NCI-H128 (cell line): ENCODE results near the gene SPDYE17.
"Not testable (repeated sequence)": the region's sequence is repeated elsewhere in the genome, so short reads cannot be mapped to it uniquely, and the experiment has no call there.

Experiments used
- DNase-seq: peaks from one replicate; lab custom pipeline; 2025; ENCODE audit not compliant: unreplicated experiment; lab: John Stamatoyannopoulos, UW

SPDYE17 gene

DNA sequence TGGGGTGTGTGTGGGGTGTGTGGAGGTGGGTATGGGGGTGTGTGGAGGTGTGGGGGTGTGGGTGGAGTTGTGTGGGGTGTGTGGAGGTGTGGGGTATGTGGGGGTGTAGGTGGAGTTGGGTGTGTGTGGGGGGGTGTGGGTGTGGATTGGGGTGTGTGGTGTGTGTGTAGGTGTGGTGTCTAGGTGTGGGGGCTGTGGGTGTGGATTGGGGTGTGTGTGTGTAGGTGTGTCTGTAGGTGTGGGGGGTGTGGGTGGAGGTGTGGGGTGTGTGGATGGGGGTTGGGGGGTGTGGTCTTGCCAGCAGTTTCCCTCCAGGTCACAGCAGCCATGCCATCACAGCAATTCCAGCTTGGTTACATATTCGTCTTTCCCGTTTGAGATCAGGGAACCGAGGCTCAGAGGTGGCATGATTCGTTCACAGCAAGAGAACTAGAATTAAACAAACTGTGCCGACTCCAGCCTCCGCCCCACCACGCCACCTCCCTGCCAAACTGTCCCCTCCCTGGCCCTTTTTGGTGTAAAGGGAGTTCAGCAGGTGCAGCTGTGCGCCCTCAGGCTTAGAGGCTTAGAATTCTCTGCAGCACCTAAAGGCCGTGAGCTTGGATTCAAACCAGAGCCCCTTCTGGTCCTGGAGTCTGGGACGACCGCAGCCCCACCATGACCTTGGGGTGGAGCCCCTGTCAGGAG lies 33.3 kb downstream of the SPDYE17 start:
- DNase-seq = not testable (repeated sequence)

DNA sequence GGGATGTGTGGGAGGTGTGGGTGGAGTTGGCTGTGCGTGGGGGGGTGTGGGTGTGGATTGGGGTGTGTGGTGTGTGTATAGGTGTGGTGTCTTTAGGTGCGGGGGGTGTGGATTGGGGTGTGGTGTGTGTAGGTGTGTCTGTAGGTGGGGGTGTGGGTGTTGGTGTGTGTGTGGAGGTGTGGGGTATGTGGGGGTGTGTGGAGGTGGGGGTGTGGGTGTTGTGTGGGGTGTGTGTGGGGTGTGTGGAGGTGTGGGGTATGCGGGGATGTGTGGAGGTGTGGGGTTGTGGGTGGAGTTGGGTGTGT lies 33.9 kb downstream of the SPDYE17 start:
- DNase-seq = no peak

DNA sequence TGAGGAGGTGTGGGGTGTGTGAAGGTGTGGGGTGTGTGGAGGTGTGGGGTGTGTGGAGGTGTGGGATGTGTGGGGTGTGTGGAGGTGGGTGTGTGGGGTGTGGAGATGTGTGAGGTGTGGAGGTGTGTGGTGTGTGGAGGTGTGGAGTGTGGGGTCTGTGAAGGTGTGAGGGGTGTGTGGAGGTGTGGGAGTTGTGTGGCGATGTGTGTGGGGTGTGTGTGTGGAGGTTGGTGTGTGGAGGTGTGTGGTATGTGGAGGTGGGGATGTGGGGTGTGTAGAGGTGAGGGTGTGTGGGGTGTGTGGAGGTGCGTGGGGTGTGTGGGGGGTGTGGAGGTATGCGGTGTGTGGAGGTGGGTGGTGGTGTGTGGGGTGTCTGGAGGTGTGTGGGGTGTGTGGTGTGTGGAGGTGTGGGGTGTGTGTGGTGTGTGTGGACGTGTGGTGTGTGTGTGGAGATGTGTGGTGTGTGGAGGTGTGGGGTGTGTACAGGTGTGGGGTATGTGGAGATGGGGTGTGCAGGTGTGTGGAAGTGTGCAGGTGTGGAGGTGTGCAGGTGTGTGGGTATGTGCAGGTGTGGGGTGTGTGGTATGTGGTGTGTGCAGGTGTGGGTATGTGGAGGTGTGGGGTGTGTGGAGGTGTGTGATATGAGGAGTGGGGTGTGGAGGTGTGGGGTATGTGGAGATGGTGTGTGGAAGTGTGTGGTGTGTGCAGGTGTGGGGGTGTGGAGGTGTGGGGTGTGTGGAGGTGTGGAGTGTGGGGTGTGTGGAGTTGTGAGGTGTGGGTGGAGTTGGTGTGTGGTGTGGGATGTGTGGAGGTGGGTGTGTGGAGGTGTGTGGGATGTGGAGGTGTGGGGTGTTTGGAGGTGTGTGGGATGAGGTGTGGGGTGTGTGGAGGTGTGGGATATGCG lies 34.5 kb downstream of the SPDYE17 start:
- no peak for DNase-seq

DNA sequence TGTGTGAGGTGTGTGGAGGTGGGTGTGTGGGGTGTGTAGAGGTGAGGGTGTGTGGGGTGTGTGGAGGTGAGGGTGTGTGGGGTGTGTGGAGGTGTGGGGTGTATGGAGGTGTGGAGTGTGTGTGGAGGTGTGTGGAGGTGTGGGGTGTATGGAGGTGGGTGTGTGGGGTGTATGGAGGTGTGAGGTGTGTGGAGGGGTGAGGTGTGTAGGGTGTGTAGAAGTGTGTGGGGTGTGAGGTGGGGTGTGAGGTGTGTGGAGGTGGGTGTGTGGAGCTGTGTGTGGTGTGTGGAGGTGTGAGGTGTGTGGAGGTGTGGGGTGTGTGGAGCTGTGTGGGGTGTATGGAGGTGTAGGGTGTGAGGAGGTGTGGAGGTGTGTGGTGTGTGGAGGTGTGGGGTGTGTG lies 35.2 kb downstream of the SPDYE17 start:
- not testable (repeated sequence) for DNase-seq

DNA sequence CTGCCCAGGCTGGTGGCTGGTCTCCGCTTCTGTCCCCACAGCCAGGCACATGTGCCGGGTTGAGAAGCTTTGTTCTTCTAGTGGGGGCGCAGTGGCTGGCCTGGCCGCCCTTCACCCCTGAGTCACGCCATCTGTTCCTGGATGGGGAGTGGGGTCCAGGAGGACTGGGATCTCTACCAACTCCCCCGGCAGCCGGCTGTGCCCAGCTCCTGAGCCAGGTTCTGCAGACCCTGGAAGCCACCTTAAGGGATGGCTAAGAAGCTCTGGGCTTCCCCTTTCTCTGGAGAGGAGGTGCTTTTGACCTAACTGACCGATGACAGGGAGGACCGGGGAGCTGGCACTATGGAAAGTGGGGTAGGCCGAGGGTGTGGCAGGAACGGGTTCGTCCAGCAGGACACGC lies 37.9 kb downstream of the SPDYE17 start:
- DNase-seq = not testable (repeated sequence)

DNA sequence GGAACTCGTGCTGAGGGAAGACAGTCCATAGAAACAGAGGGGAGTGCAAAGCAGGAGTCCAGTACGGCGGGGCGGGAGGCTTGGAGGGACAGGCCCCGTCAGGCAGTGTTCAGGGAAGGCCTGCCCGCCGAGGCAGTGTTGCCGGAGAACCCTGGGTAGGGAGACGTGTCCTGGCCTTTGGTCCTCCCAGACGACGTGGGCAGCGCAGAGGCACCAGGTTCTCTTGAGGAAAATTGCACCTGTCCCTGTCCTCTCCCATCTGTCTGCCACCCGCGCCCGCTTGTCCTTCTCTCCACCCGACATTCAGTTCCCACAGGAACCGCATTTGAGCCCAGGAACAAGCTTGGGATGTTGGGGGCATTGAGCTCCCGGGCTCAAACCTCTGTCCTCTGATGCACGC lies 38.3 kb downstream of the SPDYE17 start:
- not testable (repeated sequence) for DNase-seq

DNA sequence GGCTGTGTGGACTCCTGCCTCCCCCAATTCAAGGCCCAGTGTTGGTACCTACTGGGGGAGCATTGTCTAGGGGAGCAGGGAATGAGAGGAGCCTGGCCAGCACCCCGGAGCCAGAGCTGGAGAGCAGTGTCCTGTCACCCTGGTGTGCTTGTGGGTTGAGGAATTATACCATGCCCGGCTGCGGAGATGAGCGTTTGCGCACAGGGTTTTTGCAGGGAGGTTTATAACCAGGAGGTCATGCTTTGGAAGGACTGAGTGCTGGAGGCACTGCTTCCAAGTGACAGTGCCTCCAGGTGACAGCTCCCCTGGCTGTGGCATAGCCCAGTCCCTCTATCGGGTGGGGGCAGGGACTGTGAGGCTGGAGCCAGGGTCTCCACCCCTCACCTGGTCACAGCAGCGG lies 39.3 kb downstream of the SPDYE17 start:
- DNase-seq = not testable (repeated sequence)

DNA sequence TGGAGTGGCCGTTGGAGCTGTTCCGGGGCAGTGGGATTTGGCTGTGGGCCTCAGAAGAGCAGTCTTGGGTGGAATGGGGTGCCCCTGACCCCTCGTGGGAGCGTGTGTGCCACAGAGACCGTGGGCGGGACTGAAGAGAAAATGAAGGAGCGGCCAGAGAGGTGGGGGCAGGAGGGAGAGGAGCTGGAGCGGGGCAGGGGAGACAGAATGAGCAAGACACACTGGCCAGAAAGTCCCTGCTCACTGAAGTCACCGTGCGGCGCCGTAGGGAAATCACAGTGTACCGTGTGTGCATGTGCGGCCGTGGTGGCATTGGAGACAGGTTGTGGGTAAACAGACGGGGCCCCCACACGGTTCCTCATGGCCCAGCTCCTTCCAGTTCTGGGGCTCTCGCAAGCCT lies 40.0 kb downstream of the SPDYE17 start:
- not testable (repeated sequence) for DNase-seq

DNA sequence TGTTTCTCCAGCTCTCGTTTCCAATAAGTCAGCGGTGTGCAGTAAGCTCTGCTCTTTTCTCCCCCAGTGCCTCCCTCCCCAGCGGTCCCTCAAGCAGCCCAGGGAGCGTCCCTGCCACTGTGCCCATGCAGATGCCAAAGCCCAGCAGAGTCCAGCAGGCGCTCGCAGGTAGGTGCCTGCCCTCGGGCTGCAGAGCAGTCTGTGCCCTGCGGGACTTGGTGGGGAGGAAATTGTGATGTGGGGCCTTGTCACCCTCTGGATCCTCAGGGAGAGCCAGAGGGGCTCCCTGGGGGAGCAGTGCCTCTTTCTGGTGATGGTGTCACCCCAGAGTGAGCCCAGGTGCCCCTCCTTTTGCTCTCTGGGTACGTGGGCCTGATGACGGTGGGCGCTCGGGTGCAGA lies 42.0 kb downstream of the SPDYE17 start:
- not testable (repeated sequence) for DNase-seq

DNA sequence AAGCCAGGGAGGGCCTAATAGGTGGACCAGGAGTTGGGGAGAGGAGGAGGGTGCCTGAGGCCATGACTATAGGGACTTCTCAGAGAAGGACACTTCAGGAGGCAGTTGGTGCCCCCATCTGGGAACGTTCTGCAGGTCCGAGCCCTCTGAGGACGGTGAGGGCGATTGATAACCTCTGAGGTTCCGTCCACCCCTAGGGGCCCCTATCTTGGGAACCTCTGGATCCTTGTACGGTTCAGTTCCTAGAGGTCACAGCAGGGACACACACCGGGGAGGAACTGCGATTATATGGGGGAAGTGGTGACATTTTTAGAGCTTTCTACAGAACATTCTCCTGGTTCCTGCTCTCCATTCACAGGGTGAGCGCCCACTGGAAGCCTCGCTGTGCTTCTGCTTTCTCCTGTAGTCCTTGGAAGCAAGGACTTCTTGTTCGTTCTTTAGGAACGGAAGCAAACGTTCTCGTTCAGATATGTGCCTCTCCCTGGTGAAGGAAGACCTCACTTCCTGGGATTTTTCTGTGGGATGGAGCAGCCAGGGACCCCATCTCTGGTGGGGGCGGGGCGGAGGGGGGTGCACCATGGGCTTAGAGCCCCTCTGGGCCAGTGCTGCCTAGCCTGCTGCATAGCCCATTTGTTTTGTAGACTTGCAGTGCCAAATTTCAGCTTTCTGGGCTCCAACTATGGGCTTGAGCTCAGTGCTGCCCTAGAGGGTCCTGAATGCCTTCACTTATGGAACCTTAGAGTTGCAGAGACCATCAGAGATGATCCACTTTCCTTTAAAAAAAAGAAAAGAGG lies 46.0 kb downstream of the SPDYE17 start:
- not testable (repeated sequence) for DNase-seq

DNA sequence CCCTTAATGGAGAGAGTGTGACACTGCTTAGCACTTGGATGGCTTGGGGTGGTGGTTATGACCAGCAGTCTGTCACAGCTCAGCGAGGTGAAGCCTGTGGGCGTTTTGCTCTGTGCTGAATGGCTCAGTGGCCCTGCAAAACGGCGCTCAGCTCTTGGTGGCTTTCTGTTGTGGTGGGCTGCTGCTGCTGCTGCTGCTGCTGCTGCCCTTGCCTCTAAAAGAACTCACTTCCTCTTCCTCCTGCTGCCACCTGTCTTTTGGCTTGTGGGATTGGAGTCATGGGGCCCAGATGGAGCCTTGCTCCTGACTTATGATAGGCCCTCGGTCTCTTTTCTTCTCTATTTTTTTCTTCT lies 47.4 kb downstream of the SPDYE17 start:
- not testable (repeated sequence) for DNase-seq

DNA sequence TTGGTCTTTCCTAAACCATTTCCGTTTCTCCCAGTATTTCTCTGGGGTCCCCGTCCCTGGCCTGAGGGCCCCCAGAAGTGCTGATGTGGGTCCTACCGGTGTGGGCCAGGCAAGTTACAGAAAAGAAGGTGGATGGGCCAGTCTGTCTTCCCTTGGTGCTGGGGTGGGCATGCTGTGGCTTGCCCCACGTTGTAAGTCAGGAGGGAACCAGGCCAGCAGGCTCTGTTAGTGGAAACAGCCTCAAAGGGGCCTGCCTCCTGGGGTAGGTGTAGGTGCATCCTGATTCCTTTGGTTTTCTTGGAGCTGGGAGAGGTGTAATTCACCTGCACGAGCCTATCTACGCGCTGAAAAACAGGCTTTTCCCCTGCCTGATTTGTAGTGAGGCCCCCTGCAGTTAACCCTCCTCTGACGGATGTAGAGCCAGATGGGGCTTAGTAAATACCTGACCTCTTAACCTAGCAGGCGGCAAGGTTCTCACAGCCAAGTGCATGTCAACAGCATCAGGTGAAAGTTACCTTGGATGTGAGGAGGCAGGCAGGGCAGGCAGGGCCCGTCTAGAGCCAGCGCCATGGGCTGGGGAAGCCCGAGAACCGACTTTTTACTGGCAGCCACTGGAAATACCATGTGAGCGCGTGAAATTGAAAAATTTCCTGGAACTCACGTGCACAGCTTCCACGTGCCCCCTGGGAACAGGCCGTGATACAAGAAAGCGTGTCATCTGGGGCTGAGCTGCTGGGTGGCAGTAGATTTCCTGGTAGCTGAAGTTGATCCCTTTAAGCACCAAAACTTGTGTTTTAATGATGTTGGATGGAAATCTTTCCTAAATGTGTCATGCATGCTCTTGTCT lies 48.0 kb downstream of the SPDYE17 start:
- not testable (repeated sequence) for DNase-seq

DNA sequence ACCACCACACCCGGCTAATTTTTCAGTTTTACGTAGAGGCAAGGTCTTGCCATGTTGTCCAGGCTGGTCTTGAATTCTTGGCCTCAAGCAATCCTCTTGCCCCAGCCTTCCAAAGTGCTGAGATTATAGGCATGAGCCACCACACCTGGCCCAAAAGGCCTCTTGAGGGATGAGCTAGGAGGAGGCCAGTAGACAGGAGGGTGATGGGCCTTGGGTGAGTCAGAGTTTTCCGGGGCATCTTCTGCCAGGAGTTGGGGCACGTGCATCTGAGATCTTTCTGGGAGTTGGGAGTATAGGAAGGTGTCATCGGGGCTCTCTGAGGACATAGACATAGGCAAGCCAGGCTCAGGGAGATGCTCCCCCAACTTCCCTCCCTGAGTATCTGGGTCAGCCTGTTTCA lies 48.8 kb downstream of the SPDYE17 start:
- DNase-seq = not testable (repeated sequence)

DNA sequence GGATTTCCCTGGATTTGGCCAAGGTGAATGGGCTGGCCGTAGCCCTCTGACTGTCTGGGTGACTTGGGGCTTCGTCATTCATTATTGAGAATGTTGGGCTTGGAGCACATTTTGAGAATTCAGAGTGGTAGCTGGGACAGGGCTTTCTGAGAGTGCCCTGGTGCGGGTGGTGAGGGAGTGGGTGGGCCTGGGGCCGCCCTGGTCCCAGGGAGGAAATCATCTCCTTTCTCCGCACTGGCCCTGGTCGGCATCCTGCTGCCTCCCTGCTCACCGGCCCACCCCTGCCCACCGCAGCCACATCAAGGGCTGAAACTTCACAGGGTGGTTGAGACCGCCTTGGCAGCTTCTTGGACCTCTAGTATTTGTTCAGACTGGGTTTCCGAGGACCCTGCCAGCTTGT lies 49.7 kb downstream of the SPDYE17 start:
- not testable (repeated sequence) for DNase-seq

DNA sequence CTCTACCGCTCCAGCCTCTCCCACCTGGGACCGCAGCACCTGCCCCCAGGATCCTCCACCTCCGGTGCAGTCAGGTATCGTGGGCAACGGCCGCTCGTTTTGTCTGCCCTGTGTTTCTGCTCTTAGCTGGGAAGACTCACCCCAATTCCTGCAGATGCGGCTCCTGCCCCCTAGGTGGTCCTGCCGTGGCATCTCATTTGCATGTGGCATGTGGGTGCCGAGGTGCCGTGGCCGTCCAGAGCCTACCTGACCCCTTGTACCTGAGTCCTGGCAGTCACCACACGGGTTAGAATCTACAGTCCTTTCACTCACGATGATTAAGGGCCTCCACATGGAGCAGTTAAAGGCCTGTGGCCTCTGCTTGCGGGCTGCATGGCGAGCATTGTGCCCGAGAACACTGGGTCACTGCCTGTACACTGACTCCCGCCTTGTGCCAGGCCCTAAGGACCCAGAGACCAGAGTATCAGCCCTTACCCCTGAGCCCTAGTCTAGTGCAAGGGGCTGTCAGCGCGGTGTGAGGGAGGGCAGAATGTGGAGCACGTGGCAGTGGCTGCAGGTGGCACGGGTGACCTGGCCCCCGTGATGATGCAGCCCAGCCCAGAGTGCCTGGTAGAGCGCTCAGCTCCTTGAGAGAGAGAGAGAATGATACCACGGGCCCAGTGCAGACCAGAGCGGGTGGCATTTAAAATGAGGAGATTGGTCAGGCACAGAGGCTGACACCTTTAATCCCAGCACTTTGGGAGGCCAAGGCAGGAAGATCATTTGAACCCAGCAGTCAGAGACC lies 50.8 kb downstream of the SPDYE17 start:
- DNase-seq = not testable (repeated sequence)

DNA sequence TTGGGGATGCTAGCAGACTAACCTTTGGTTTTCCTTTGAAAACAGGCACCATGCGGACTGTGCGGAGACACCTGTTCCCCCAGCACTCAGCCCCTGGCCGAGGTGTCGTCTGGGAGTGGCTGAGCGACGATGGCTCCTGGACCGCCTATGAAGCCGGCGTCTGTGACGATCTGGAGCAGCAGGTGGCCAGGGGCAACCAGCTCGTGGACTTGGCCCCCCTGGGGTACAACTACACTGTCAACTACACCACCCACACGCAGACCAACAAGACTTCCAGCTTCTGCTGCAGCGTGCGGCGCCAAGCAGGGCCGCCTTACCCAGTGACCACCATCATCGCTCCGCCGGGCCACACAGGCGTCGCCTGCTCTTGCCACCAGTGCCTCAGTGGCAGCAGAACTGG lies 51.6 kb downstream of the SPDYE17 start:
- DNase-seq = not testable (repeated sequence)

DNA sequence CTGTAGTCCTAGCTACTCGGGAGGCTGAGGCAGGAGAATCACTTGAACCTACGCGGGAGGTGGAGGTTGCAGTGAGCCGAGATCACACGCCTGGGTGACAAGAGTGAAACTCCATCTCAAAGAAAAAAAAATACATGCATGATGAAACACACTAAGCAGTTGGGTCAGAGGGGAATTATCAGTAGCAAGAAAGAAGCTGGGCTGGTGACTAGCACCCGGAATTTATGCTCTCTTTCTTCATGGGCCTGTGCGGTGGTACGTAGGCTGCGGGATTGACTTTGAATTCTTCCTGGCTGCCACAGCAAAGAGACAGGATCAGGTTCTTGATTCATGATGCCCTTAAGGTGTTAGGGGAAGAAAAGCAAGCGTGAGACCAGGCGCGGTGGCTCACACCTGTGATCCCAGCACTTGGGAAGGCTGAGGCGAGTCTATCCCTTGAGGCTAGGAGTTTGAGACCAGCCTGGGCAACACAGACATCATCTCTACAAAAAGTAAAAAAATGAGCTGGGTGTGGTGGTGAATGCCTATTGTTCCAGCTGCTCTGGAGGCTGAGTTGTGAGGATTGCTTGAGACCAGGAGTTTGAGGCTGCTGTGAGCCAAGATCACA lies 54.3 kb downstream of the SPDYE17 start:
- not testable (repeated sequence) for DNase-seq

DNA sequence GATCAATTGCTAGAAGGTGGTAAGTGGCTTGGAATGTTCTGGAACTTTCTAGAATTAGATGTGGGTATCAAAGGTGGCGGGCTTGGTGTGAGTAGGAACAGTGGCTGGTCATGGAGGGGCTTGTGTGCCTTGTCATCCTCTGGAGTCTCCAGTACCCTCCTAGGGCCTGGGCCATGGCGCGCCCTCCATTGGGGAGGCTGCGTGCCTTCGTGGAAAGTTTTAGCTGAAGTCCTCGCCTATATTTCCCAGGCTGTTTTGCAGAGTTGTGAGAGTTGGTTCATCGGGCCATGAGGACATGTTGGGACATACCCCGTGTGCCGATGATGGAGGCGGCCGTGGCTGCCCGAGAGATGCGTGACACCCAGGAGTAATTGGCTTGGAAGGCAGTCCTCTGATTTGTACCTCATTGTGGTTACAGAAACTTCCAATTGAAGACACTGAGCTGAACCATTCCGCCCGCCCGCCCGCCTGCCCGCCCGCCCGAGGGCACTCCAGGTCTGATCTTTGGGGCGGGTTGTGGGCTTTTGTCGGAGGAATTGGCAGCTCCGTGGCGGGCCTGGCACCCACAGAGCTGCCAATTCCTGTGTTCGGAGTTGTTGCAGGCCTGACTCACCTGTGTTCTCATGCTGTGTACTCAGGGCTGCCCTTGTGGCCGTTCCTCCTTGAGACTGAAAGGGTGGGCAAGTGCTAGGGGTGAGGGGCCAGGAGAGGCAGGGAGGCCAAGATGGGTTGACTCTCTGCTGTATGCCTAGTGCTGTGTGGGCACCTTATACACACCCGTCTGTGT lies 57.2 kb downstream of the SPDYE17 start:
- not testable (repeated sequence) for DNase-seq

DNA sequence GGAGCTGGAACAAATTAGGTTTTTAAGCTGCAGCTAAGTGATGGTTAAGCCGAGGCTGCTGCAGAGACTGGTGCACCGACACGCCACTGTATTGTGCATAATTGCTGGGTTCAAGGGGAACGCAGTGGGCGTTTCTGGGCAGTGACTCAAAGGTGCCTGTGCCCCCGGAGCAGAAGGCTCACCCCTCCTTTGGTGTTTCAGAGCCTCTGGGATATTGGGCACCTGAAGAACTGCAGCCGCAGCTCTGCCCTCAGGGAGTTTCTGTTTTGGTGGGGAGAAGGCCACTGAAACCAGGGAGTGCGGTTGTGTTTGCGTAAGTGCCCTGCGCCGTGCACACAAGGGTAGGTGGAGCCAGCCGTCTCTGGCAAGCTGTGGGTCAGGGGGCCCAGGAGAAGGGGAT lies 57.8 kb downstream of the SPDYE17 start:
- DNase-seq = not testable (repeated sequence)
